ENCODE measurements around the gene RSL24D1.

GRCh38 chr15:55231455-55231854, 34.7 kb upstream of the RSL24D1 start:
- TF ChIP-seq YY1 (IDR thresholded peaks at IDR 0.05; ENCODE audit: insufficient read depth, insufficient read length) (no peak), ZNF274 (IDR thresholded peaks at IDR 0.05; ENCODE audit: low read depth, low read length) (no peak)

Data from NT2/D1 (cell line).